Uterus (tissue), 2 donors: ENCODE measurements around the gene DMD.

Experiments
- POLR2A ChIP-seq, 2 donors: fragments of 450-650 bp; IDR thresholded peaks; one replicate each; pipeline ENCODE4 v1.6.1; 2016; ENCODE audit warnings: antibody characterized with exemption in 2 of 2, mild to moderate bottlenecking in 1 of 2, moderate library complexity in 1 of 2
- TF ChIP-seq, protein P1 (sequence below), 4 experiments: fragments of 200-600 bp in 2 of 4; fragments of 450-650 bp in 2 of 4; sonication (generic) in 2 of 4; IDR thresholded peaks; one replicate each; pipeline ENCODE4 v1.5.1; 2016 to 2019; ENCODE audit warnings: antibody characterized with exemption in 4 of 4, mild to moderate bottlenecking in 2 of 4, moderate library complexity in 1 of 4

- TF ChIP-seq, protein P1, sequence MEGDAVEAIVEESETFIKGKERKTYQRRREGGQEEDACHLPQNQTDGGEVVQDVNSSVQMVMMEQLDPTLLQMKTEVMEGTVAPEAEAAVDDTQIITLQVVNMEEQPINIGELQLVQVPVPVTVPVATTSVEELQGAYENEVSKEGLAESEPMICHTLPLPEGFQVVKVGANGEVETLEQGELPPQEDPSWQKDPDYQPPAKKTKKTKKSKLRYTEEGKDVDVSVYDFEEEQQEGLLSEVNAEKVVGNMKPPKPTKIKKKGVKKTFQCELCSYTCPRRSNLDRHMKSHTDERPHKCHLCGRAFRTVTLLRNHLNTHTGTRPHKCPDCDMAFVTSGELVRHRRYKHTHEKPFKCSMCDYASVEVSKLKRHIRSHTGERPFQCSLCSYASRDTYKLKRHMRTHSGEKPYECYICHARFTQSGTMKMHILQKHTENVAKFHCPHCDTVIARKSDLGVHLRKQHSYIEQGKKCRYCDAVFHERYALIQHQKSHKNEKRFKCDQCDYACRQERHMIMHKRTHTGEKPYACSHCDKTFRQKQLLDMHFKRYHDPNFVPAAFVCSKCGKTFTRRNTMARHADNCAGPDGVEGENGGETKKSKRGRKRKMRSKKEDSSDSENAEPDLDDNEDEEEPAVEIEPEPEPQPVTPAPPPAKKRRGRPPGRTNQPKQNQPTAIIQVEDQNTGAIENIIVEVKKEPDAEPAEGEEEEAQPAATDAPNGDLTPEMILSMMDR (IDR thresholded peaks at IDR 0.05): no peak
- TF ChIP-seq POLR2A (IDR thresholded peaks at IDR 0.05): no peak
These were observed 1892.5 kb downstream of the DMD start for GRCh38 chrX:31318866-31319265.
